ENCODE data around the gene PSMC6.

DNA sequence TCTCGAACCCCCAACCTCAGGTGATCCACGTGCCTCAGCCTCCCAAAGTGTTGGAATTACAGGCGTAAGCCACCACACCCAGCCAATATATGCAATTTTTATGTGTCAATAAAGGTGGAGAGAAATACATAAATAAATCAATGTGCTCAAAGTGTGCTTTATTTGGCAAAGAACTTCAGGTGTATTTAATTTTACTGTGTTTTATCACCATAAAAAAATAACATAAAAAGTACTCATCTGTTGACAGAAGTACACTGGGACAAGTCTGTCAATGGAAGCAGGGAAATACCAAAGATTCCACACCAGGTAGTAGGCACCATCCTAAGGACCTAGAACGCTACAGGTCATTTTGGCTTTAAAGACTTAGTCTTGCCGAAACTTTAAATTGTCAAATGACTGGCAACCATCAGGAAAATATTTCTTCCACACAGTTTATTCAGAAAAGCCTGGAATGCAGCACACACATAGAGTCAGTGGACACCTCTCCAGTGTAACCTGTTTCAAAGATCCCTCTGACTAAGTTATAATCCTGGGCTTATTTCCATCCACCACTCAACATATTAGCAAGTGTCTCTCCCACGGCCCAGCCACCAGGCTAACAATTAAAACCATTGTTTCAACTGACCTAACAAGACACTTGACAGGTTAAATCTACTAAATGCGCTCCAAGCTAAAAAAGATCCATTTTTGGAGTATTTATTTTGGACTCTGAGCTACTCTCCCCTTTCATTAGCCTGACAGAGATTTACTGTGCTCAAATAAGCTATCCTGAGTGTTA is 15.8 kb upstream of the PSMC6 start:
- TF ChIP-seq RFX5 (IDR thresholded peaks at IDR 0.05; ENCODE audit: low read length) (no peak), TAF1 (IDR thresholded peaks at IDR 0.05; ENCODE audit: borderline replicate concordance, low read depth, low read length) (no peak), MAX (IDR thresholded peaks at IDR 0.05; ENCODE audit: low read depth) (no peak), CTCF (IDR thresholded peaks at IDR 0.05) (no peak), FOSL2 (IDR thresholded peaks at IDR 0.05; ENCODE audit: borderline replicate concordance, low read depth) (no peak), RAD21 (IDR thresholded peaks at IDR 0.05; ENCODE audit: low read length) (no peak), FOXM1 (IDR thresholded peaks at IDR 0.05; ENCODE audit: low read depth) (no peak), POLR2AphosphoS5 (IDR thresholded peaks at IDR 0.05; ENCODE audit: low read depth, low read length) (no peak), RCOR1 (IDR thresholded peaks at IDR 0.05; ENCODE audit: low read length) (no peak), YY1 (IDR thresholded peaks at IDR 0.05; ENCODE audit: low read depth) (no peak), EP300 (IDR thresholded peaks at IDR 0.05; ENCODE audit: borderline replicate concordance in 1 of 2, low read depth in 1 of 2, low read length in 1 of 2) (no peak), RXRA (IDR thresholded peaks at IDR 0.05; ENCODE audit: borderline replicate concordance, low read depth) (no peak)
